OCI-LY3 (cell line): ENCODE results near the gene KARS1.

Experiments used
- EZH2phosphoT487 ChIP-seq: fragments of 200-600 bp; shearing (Covaris generic); IDR thresholded peaks from 2 replicates; pipeline ENCODE4 v1.6.1; 2018; ENCODE audit warnings: antibody characterized with exemption, mixed run types, low read depth
- TF ChIP-seq, protein P1 (sequence below): fragments of 200-600, 300-600 bp; sonication (generic); IDR thresholded peaks from 2 replicates; pipeline ENCODE4 v1.5.1; 2014; ENCODE audit warnings: antibody characterized with exemption, low read length, low read depth

DNA sequence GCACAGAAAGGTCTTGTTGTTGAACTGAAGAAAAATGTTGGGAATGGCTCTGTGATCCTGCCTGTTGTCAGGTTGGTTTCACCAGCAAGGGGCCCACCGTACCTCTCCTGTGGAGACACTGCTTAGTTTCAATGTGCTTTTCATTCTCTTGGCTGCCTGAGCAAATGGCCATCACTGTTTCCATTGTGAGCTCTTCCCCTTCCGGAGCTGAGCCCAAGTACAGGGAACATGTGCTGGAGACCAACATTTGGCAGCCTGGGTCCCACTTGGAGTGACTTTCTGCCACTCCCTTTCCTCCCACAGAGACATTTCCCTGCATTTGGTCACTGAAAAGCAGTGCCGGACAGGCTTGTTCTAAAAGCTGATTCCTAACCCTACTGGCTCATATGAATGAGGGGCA, 58.2 kb downstream of the KARS1 start:
- TF ChIP-seq, protein P1, sequence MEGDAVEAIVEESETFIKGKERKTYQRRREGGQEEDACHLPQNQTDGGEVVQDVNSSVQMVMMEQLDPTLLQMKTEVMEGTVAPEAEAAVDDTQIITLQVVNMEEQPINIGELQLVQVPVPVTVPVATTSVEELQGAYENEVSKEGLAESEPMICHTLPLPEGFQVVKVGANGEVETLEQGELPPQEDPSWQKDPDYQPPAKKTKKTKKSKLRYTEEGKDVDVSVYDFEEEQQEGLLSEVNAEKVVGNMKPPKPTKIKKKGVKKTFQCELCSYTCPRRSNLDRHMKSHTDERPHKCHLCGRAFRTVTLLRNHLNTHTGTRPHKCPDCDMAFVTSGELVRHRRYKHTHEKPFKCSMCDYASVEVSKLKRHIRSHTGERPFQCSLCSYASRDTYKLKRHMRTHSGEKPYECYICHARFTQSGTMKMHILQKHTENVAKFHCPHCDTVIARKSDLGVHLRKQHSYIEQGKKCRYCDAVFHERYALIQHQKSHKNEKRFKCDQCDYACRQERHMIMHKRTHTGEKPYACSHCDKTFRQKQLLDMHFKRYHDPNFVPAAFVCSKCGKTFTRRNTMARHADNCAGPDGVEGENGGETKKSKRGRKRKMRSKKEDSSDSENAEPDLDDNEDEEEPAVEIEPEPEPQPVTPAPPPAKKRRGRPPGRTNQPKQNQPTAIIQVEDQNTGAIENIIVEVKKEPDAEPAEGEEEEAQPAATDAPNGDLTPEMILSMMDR, result no peak
- TF ChIP-seq EZH2phosphoT487, result no peak
